Skeletal muscle satellite cell (primary cell): Measurements from ENCODE around the gene HINT2.

ENCODE experiments used
- H3K27me3 ChIP-seq: 2 replicates; pipeline ENCODE4 v1.7.0; 2013; ENCODE audit warnings: low read length; ENCODE audit not compliant: control insufficient read depth, insufficient read depth
- H3K36me3 ChIP-seq: 2 replicates; pipeline ENCODE4 v1.7.0; 2013; ENCODE audit warnings: mild to moderate bottlenecking, control low read depth, low read length; ENCODE audit not compliant: insufficient read depth
- H3K4me1 ChIP-seq: 2 replicates; pipeline ENCODE4 v1.7.0; 2013; ENCODE audit warnings: low read length; ENCODE audit not compliant: control insufficient read depth, insufficient read depth
- H3K4me2 ChIP-seq: 2 replicates; pipeline ENCODE4 v1.7.0; 2013; ENCODE audit warnings: mild to moderate bottlenecking, low read length
- H3K4me3 ChIP-seq: 2 replicates; pipeline ENCODE4 v1.7.0; 2013; ENCODE audit warnings: low read length
- H3K9ac ChIP-seq: 2 replicates; pipeline ENCODE4 v1.7.0; 2013; ENCODE audit warnings: mild to moderate bottlenecking, low read depth, low read length, moderate library complexity
- H3K9me3 ChIP-seq: replicated peaks from 2 replicates; pipeline ENCODE4 v1.7.0; 2013; ENCODE audit warnings: mild to moderate bottlenecking, control low read depth, low read length

Gene HINT2

GRCh38 chr9:35852876-35853865 is 38.3 kb upstream of the HINT2 start:
- H3K4me2 ChIP-seq: no peak overlapping the region
- H3K36me3 ChIP-seq: no peaks in the 10 kb centered on the region
- H3K4me3 ChIP-seq: no peak overlapping the region
- H3K9ac ChIP-seq: no peak overlapping the region
- H3K4me1 ChIP-seq: no peaks in the 10 kb centered on the region
- H3K9me3 ChIP-seq: no peaks in the 10 kb centered on the region
- peaks cover 6% of the 10 kb centered on the region for H3K27me3 ChIP-seq

- H3K9me3 ChIP-seq: no peaks in the 10 kb centered on the region
- peaks cover 8% of the 10 kb centered on the region for H3K4me1 ChIP-seq
- H3K9ac ChIP-seq: no peak overlapping the region
- peaks cover 6% of the 10 kb centered on the region for H3K27me3 ChIP-seq
- H3K4me2 ChIP-seq: no peak overlapping the region
- no peak overlapping the region for H3K4me3 ChIP-seq
- no peaks in the 10 kb centered on the region for H3K36me3 ChIP-seq
Observed at GRCh38 chr9:35852267-35852815, 37.5 kb upstream of the HINT2 start.

GRCh38 chr9:35847792-35848572 is 33.1 kb upstream of the HINT2 start:
- Histone ChIP-seq H3K9ac (no peak overlapping the region), H3K9me3 (no peaks in the 10 kb centered on the region)

GRCh38 chr9:35845824-35846771 is 31.3 kb upstream of the HINT2 start:
- no peaks in the 10 kb centered on the region for H3K9me3 ChIP-seq
- H3K4me2 ChIP-seq: no peak overlapping the region
- H3K4me1 ChIP-seq: peaks cover 28% of the 10 kb centered on the region
- no peak overlapping the region for H3K4me3 ChIP-seq
- no peaks in the 10 kb centered on the region for H3K27me3 ChIP-seq
- H3K36me3 ChIP-seq: no peaks in the 10 kb centered on the region
- H3K9ac ChIP-seq: peak overlapping the region; percentile 6

More at GRCh38 chr9:35847792-35848572, 33.1 kb upstream of the HINT2 start:
- Histone ChIP-seq H3K27me3 (no peaks in the 10 kb centered on the region), H3K4me2 (peak overlapping the region; percentile 23), H3K4me3 (no peak overlapping the region), H3K36me3 (no peaks in the 10 kb centered on the region), H3K4me1 (peaks cover 28% of the 10 kb centered on the region)

GRCh38 chr9:35844628-35845270 is 29.9 kb upstream of the HINT2 start:
- Histone ChIP-seq H3K27me3 (no peaks in the 10 kb centered on the region), H3K9ac (peak overlapping the region; percentile 6), H3K4me3 (no peak overlapping the region), H3K9me3 (no peaks in the 10 kb centered on the region), H3K36me3 (no peaks in the 10 kb centered on the region), H3K4me1 (peaks cover 28% of the 10 kb centered on the region), H3K4me2 (peak overlapping the region; percentile 7)

GRCh38 chr9:35842795-35843194 is 28.0 kb upstream of the HINT2 start:
- H3K9ac ChIP-seq: no peak overlapping the region
- no peak overlapping the region for H3K4me3 ChIP-seq
- H3K4me1 ChIP-seq: peaks cover 25% of the 10 kb centered on the region

GRCh38 chr9:35842020-35842745 is 27.3 kb upstream of the HINT2 start:
- Histone ChIP-seq H3K9ac (no peak overlapping the region), H3K9me3 (no peaks in the 10 kb centered on the region)

More at GRCh38 chr9:35842795-35843194, 28.0 kb upstream of the HINT2 start:
- Histone ChIP-seq H3K9me3 (no peaks in the 10 kb centered on the region), H3K36me3 (no peaks in the 10 kb centered on the region), H3K27me3 (no peaks in the 10 kb centered on the region), H3K4me2 (no peak overlapping the region)

GRCh38 chr9:35841645-35841900 is 26.7 kb upstream of the HINT2 start:
- H3K9ac ChIP-seq: no peak overlapping the region
- no peaks in the 10 kb centered on the region for H3K9me3 ChIP-seq
- H3K4me2 ChIP-seq: no peak overlapping the region
- H3K27me3 ChIP-seq: no peaks in the 10 kb centered on the region
- no peaks in the 10 kb centered on the region for H3K36me3 ChIP-seq
- H3K4me1 ChIP-seq: peaks cover 18% of the 10 kb centered on the region
- H3K4me3 ChIP-seq: no peak overlapping the region

More at GRCh38 chr9:35842020-35842745, 27.3 kb upstream of the HINT2 start:
- peaks cover 19% of the 10 kb centered on the region for H3K4me1 ChIP-seq
- no peak overlapping the region for H3K4me2 ChIP-seq
- H3K27me3 ChIP-seq: no peaks in the 10 kb centered on the region
- H3K36me3 ChIP-seq: no peaks in the 10 kb centered on the region
- no peak overlapping the region for H3K4me3 ChIP-seq

- Histone ChIP-seq H3K9me3 (no peaks in the 10 kb centered on the region), H3K9ac (no peak overlapping the region), H3K4me1 (peaks cover 18% of the 10 kb centered on the region), H3K36me3 (no peaks in the 10 kb centered on the region), H3K4me2 (no peak overlapping the region), H3K27me3 (no peaks in the 10 kb centered on the region), H3K4me3 (no peak overlapping the region)
Observed at GRCh38 chr9:35840881-35841644, 26.2 kb upstream of the HINT2 start.
